Gastrocnemius medialis (tissue), 4 donors: Measurements from ENCODE around the gene SCLT1.

Source experiments
- POLR2A ChIP-seq, 2 donors: fragments of 450-650 bp; IDR thresholded peaks; one replicate each; pipeline ENCODE4 v1.6.1; 2017; ENCODE audit warnings: antibody characterized with exemption in 2 of 2, mild to moderate bottlenecking in 2 of 2, moderate library complexity in 2 of 2
- TF ChIP-seq, protein P1 (sequence below), 5 experiments: fragments of 450-650 bp in 3 of 5; fragments of 200-600 bp in 2 of 5; sonication (generic) in 2 of 5; IDR thresholded peaks in 4 of 5; conservative IDR thresholded peaks in 1 of 5; 1 replicate in 4 of 5; 2 replicates in 1 of 5; pipeline ENCODE4 v1.5.1; 2016 to 2019; ENCODE audit warnings: antibody characterized with exemption in 5 of 5, mild to moderate bottlenecking in 3 of 5, moderate library complexity in 3 of 5

DNA sequence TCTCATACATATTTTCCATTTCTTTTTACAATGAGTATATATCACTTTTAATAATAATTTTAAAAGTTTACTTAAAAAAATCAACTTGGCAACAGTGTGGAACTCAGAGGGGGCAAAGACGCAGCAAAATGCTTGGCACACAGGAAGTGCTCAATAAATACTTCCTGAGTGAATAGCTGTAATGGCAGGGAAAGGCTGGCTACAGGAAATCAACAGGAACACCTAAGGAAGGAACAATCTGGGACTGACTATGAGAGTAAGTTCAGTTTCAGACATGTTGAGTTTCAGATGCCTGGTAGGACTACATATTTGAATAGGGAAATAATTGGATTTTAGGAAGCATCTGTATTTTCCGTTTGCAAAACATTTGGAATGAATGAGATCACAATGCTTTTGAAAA, 137.6 kb downstream of the SCLT1 start:
- TF ChIP-seq, protein P1, sequence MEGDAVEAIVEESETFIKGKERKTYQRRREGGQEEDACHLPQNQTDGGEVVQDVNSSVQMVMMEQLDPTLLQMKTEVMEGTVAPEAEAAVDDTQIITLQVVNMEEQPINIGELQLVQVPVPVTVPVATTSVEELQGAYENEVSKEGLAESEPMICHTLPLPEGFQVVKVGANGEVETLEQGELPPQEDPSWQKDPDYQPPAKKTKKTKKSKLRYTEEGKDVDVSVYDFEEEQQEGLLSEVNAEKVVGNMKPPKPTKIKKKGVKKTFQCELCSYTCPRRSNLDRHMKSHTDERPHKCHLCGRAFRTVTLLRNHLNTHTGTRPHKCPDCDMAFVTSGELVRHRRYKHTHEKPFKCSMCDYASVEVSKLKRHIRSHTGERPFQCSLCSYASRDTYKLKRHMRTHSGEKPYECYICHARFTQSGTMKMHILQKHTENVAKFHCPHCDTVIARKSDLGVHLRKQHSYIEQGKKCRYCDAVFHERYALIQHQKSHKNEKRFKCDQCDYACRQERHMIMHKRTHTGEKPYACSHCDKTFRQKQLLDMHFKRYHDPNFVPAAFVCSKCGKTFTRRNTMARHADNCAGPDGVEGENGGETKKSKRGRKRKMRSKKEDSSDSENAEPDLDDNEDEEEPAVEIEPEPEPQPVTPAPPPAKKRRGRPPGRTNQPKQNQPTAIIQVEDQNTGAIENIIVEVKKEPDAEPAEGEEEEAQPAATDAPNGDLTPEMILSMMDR (IDR thresholded peaks at IDR 0.05 in 4 of 5, conservative IDR thresholded peaks at IDR 0.05 in 1 of 5): no peak
- TF ChIP-seq POLR2A (IDR thresholded peaks at IDR 0.05): no peak
